Measurements from ENCODE around the gene BMPR1A. TPM values are rescaled to one million over a fixed set of nuclear protein-coding genes. Genes with fewer than 3 reads are reported as not detected.

BMPR1A gene
- total RNA-seq, 1 donor from 2014 or later = 20.8 TPM

GRCh38 chr10:86785037-86785436 is 28.6 kb downstream of the BMPR1A start:
- Mint-ChIP-seq H3K27me3 (ENCODE audit: unreplicated experiment) (no peaks in the 10 kb centered on the region), H3K36me3 (ENCODE audit: low read depth, unreplicated experiment) (peaks cover 4% of the 10 kb centered on the region), H3K4me3 (ENCODE audit: unreplicated experiment) (no peak overlapping the region), H3K4me1 (ENCODE audit: unreplicated experiment) (peaks cover 6% of the 10 kb centered on the region), H3K27ac (ENCODE audit: unreplicated experiment) (no peak overlapping the region), H3K9me3 (ENCODE audit: unreplicated experiment) (no peaks in the 10 kb centered on the region)
- no peak for TF ChIP-seq CTCF (IDR thresholded peaks at IDR 0.05; ENCODE audit: unreplicated experiment)
- DNase-seq (ENCODE audit: low spot score) = no peak

- DNase-seq (ENCODE audit: low spot score) = no peak
- Mint-ChIP-seq H3K4me1 (ENCODE audit: unreplicated experiment) (peaks cover 6% of the 10 kb centered on the region), H3K36me3 (ENCODE audit: low read depth, unreplicated experiment) (peaks cover 4% of the 10 kb centered on the region), H3K4me3 (ENCODE audit: unreplicated experiment) (no peak overlapping the region), H3K27ac (ENCODE audit: unreplicated experiment) (no peak overlapping the region), H3K27me3 (ENCODE audit: unreplicated experiment) (no peaks in the 10 kb centered on the region), H3K9me3 (ENCODE audit: unreplicated experiment) (no peaks in the 10 kb centered on the region)
- no peak for TF ChIP-seq CTCF (IDR thresholded peaks at IDR 0.05; ENCODE audit: unreplicated experiment)
These were observed 29.5 kb downstream of the BMPR1A start for GRCh38 chr10:86785968-86786367.

- peaks cover 6% of the 10 kb centered on the region for H3K4me1 Mint-ChIP-seq (ENCODE audit: unreplicated experiment)
- TF ChIP-seq CTCF (IDR thresholded peaks at IDR 0.05; ENCODE audit: unreplicated experiment) = no peak
- no peak overlapping the region for H3K27ac Mint-ChIP-seq (ENCODE audit: unreplicated experiment)
- no peak for DNase-seq (ENCODE audit: low spot score)
- no peaks in the 10 kb centered on the region for H3K9me3 Mint-ChIP-seq (ENCODE audit: unreplicated experiment)
- no peak overlapping the region for H3K4me3 Mint-ChIP-seq (ENCODE audit: unreplicated experiment)
- H3K27me3 Mint-ChIP-seq (ENCODE audit: unreplicated experiment) = no peaks in the 10 kb centered on the region
- peaks cover under 1% of the 10 kb centered on the region for H3K36me3 Mint-ChIP-seq (ENCODE audit: low read depth, unreplicated experiment)
These were observed 29.9 kb downstream of the BMPR1A start for GRCh38 chr10:86786368-86786767.

GRCh38 chr10:86790394-86790793 is 34.0 kb downstream of the BMPR1A start:
- Mint-ChIP-seq H3K4me3 (ENCODE audit: unreplicated experiment) (no peak overlapping the region), H3K9me3 (ENCODE audit: unreplicated experiment) (no peaks in the 10 kb centered on the region), H3K27ac (ENCODE audit: unreplicated experiment) (no peak overlapping the region), H3K36me3 (ENCODE audit: low read depth, unreplicated experiment) (no peaks in the 10 kb centered on the region), H3K27me3 (ENCODE audit: unreplicated experiment) (no peaks in the 10 kb centered on the region), H3K4me1 (ENCODE audit: unreplicated experiment) (peaks cover 5% of the 10 kb centered on the region)
- no peak for TF ChIP-seq CTCF (IDR thresholded peaks at IDR 0.05; ENCODE audit: unreplicated experiment)
- DNase-seq (ENCODE audit: low spot score) = no peak

- no peak for DNase-seq (ENCODE audit: low spot score)
- no peaks in the 10 kb centered on the region for H3K36me3 Mint-ChIP-seq (ENCODE audit: low read depth, unreplicated experiment)
- H3K27me3 Mint-ChIP-seq (ENCODE audit: unreplicated experiment) = no peaks in the 10 kb centered on the region
- no peak overlapping the region for H3K4me3 Mint-ChIP-seq (ENCODE audit: unreplicated experiment)
- no peak overlapping the region for H3K27ac Mint-ChIP-seq (ENCODE audit: unreplicated experiment)
- peaks cover 6% of the 10 kb centered on the region for H3K4me1 Mint-ChIP-seq (ENCODE audit: unreplicated experiment)
- TF ChIP-seq CTCF (IDR thresholded peaks at IDR 0.05; ENCODE audit: unreplicated experiment) = no peak
- H3K9me3 Mint-ChIP-seq (ENCODE audit: unreplicated experiment) = no peaks in the 10 kb centered on the region
These were observed 36.2 kb downstream of the BMPR1A start for GRCh38 chr10:86792461-86793167.

Measured in endothelial cell (in vitro differentiated cells).